Right lobe of liver (tissue), 4 donors: ENCODE measurements around the gene CHL1.

Experiments
- CTCF ChIP-seq, 4 donors: fragments of 200-600 bp in 3 of 4; fragments of 450-650 bp in 1 of 4; IDR thresholded peaks; one replicate each; pipeline versions ENCODE4 v1.5.1 to v1.8.0; 2016 to 2022; ENCODE audit warnings: antibody characterized with exemption in 4 of 4, mild to moderate bottlenecking in 2 of 4
- POLR2A ChIP-seq: fragments of 450-650 bp; IDR thresholded peaks from one replicate; pipeline ENCODE4 v1.6.1; 2017; ENCODE audit warnings: antibody characterized with exemption, mild to moderate bottlenecking
- donor health status: DM: no; HTN: no; CAD: no.
- donor health status: DM: no; HTN: no; CAD: no.
- donor health status: DM: no; HTN: yes; CAD: no.

DNA sequence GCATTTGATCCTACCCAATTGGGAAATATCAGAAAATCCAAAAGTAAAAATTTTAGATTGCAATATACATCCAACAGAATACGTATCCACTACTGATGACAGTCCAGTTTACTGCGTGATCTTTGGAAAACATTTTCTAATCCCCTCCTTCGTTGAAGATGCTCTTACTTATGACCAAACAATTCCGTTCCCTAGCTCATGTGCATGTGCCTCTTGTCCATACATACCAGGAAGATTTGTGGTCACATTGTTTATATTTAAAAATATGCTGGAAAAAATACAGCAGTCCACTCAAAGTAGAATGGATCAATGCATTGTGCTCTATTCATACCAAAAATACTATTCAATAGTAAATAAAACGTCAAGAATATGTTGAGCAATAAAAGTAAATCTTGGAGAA is 135.3 kb downstream of the CHL1 start:
- TF ChIP-seq CTCF (IDR thresholded peaks at IDR 0.05) (no peak), POLR2A (no peak)
